Activated T-helper 17 cell treated with anti-CD3 and anti-CD28 coated beads, Interleukin-2, amount 50 U/mL, for 72 hours (primary cell): ENCODE results near the gene KMT2A. TPM values are rescaled to one million over a fixed set of nuclear protein-coding genes. Genes with fewer than 3 reads are reported as not detected.

Experiments used
- ATAC-seq: fragments of 150-1000 bp; cut with Tn5 transposase; replicated peaks from 2 replicates; pipeline ENCODE4 v1.10.0; 2021; ENCODE audit warnings: mild to moderate bottlenecking, moderate library complexity
- H3K27ac Mint-ChIP-seq: one replicate; pipeline ENCODE4 v1.8.0; 2022; ENCODE audit warnings: mixed read lengths
- H3K27me3 Mint-ChIP-seq: one replicate; pipeline ENCODE4 v1.8.0; 2022; ENCODE audit warnings: mixed read lengths
- H3K36me3 Mint-ChIP-seq: one replicate; pipeline ENCODE4 v1.8.0; 2022; ENCODE audit warnings: low read depth, mild to moderate bottlenecking, mixed read lengths
- H3K4me1 Mint-ChIP-seq: one replicate; pipeline ENCODE4 v1.8.0; 2022; ENCODE audit warnings: mixed read lengths
- H3K4me3 Mint-ChIP-seq: one replicate; pipeline ENCODE4 v1.8.0; 2022; ENCODE audit warnings: mild to moderate bottlenecking, mixed read lengths
- H3K9me3 Mint-ChIP-seq: one replicate; pipeline ENCODE4 v1.8.0; 2022; ENCODE audit warnings: mixed read lengths
- total RNA-seq, 2 donors: library from RNA; stranded (reverse); gene quantifications; one replicate each; pipeline ENCODE4 v1.2.3, GENCODE V29; 2022

Gene KMT2A
- total RNA-seq, 2 donors from 2014 or later = 81.6 to 118 TPM

DNA sequence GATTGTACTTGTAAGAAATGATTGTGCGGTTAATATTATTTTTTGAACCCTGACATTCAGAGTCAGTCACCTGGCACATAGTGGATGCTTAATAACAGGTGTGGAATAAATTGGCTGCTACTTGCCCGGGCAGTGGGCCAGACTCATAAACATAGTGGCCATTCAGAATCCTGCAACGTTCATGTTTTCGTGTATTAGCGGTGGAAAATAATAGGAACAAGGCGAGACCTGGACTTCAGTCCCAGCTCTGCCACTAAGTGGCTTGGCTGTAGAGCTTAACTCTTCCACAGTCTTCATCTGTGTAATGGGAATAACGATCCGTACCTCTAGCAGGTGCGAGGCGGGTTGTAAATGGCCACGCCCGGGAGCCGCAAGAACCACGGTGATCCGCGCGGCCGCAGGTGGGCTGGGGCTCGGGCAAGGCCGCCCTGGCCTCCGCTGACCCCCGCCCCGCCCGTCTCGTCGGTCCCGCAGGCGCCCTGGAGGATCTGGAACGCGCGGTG is 93.9 kb downstream of the KMT2A start:
- H3K27ac Mint-ChIP-seq = peak overlapping the region; percentile 70
- H3K27me3 Mint-ChIP-seq = no peaks in the 10 kb centered on the region
- no peaks in the 10 kb centered on the region for H3K9me3 Mint-ChIP-seq
- H3K4me1 Mint-ChIP-seq = peaks cover 14% of the 10 kb centered on the region
- no peak for ATAC-seq
- H3K36me3 Mint-ChIP-seq = no peaks in the 10 kb centered on the region
- H3K4me3 Mint-ChIP-seq = peak overlapping the region; percentile 76

DNA sequence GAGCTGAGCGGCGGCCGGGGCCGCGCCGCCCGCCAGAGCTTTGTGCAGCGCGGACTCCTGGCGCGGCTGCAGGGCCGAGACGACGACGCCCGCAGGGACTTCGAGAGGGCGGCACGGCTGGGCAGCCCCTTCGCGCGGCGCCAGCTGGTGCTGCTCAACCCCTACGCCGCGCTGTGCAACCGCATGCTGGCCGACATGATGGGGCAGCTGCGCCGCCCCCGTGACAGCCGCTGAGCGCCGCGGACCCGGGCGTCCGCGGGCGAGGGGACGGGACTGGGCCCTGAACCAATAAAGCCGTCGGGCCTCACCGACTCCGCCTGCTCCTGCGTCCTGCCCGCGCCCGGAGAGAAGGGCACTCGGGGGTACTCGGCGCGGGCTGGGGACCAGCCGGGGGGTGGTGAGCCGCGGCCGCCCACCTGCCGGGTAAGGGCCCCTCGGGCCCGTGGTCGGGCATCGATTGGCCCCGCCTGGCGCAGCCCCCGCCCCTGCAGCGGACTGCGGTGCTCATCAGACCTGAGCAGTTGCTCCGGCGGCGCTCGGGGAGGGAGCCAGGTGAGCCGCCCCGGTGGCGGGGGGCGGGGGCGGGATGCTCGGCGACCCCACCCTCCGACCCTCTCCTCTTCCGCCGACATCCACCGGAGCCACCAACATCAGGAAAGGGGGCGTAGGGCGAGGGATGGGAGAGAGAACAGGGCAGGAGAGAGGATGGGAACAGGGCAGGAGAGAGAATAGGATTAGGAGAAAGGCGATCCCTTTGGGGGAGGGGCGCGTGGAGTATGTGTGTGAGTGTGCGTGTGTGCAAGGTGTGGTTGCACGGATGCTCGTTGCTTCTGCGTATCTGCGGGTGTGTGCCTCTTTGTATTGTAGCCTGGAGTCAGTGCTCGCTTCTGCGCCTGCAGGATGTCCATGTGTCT is 94.6 kb downstream of the KMT2A start, which contains the start of gene TMEM25:
TSS of gene TMEM25 (plus strand) at position 510 of the 914 bp plus-strand sequence. CDS start 610 bp downstream, outside the sequence.
- H3K4me3 Mint-ChIP-seq = peak within 1 kb of the TSS; percentile 76
- no peaks in the 10 kb centered on the region for H3K36me3 Mint-ChIP-seq
- H3K9me3 Mint-ChIP-seq = no peaks in the 10 kb centered on the region
- ATAC-seq = peak; percentile 88
- peak within 1 kb of the TSS; percentile 82 for H3K27ac Mint-ChIP-seq
- H3K27me3 Mint-ChIP-seq = no peaks in the 10 kb centered on the region
- peaks cover 14% of the 10 kb centered on the region for H3K4me1 Mint-ChIP-seq

DNA sequence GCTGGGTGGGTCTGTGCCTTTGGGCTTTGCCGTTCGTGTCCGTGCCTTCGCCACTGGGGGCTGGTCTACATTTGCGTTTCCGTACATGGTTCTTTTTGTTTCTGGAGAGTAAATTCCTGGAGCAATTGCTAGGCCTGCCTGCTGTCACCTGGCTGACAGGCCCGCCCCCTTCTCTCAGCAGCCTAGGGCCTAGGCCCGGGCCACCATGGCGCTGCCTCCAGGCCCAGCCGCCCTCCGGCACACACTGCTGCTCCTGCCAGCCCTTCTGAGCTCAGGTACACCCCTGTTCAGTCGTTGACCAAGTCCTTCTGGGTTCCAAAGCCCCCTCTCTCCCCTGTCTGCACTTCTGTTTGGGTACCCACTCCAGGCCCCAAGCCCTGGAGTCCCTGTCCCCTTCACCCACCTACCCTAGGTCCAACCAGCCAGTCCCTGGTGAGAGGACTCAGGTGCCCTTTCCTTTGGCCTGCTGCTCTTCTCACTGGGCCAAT is 95.3 kb downstream of the KMT2A start:
- peak overlapping the region; percentile 76 for H3K4me3 Mint-ChIP-seq
- peak overlapping the region; percentile 82 for H3K27ac Mint-ChIP-seq
- ATAC-seq = peak; percentile 8
- H3K27me3 Mint-ChIP-seq = no peaks in the 10 kb centered on the region
- H3K36me3 Mint-ChIP-seq = no peaks in the 10 kb centered on the region
- H3K4me1 Mint-ChIP-seq = peaks cover 14% of the 10 kb centered on the region
- no peaks in the 10 kb centered on the region for H3K9me3 Mint-ChIP-seq

DNA sequence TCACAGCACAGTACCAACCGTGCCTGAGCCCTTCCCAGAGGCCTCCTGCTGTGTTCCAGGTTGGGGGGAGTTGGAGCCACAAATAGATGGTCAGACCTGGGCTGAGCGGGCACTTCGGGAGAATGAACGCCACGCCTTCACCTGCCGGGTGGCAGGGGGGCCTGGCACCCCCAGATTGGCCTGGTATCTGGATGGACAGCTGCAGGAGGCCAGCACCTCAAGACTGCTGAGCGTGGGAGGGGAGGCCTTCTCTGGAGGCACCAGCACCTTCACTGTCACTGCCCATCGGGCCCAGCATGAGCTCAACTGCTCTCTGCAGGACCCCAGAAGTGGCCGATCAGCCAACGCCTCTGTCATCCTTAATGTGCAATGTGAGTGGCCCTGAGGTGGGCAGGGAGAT is 95.8 kb downstream of the KMT2A start:
- no peaks in the 10 kb centered on the region for H3K27me3 Mint-ChIP-seq
- peak overlapping the region; percentile 76 for H3K4me3 Mint-ChIP-seq
- no peak overlapping the region for H3K27ac Mint-ChIP-seq
- peaks cover 14% of the 10 kb centered on the region for H3K4me1 Mint-ChIP-seq
- H3K36me3 Mint-ChIP-seq = no peaks in the 10 kb centered on the region
- no peak for ATAC-seq
- no peaks in the 10 kb centered on the region for H3K9me3 Mint-ChIP-seq

DNA sequence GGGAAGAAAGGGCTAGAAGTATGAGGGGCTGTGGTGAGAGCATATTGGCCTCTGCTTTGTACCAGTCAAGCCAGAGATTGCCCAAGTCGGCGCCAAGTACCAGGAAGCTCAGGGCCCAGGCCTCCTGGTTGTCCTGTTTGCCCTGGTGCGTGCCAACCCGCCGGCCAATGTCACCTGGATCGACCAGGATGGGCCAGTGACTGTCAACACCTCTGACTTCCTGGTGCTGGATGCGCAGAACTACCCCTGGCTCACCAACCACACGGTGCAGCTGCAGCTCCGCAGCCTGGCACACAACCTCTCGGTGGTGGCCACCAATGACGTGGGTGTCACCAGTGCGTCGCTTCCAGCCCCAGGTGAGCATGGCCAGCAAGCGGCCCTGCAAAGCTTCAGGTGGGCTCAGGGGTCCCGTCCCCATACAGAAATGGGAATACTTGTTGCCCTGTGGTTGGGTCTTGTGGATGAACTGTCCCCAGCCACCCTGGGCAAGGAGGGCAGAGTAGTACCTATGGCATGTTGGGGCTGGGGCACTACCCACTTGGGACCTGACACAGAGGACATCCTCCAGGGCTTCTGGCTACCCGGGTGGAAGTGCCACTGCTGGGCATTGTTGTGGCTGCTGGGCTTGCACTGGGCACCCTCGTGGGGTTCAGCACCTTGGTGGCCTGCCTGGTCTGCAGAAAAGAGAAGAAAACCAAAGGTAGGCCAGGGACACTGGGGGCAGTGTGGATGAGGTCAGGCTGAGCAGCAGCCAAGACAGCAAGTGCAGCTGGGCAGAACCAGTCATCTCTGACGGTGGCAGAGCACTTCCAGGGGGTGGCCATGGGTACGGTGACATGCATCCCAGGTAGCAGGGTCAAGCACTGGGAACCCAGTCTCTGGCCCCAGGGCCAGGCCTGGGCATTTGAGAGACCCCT is 96.8 kb downstream of the KMT2A start:
- H3K27me3 Mint-ChIP-seq = no peaks in the 10 kb centered on the region
- H3K9me3 Mint-ChIP-seq = no peaks in the 10 kb centered on the region
- ATAC-seq = no peak
- no peaks in the 10 kb centered on the region for H3K36me3 Mint-ChIP-seq
- H3K27ac Mint-ChIP-seq = no peak overlapping the region
- H3K4me1 Mint-ChIP-seq = peaks cover 18% of the 10 kb centered on the region
- no peak overlapping the region for H3K4me3 Mint-ChIP-seq

DNA sequence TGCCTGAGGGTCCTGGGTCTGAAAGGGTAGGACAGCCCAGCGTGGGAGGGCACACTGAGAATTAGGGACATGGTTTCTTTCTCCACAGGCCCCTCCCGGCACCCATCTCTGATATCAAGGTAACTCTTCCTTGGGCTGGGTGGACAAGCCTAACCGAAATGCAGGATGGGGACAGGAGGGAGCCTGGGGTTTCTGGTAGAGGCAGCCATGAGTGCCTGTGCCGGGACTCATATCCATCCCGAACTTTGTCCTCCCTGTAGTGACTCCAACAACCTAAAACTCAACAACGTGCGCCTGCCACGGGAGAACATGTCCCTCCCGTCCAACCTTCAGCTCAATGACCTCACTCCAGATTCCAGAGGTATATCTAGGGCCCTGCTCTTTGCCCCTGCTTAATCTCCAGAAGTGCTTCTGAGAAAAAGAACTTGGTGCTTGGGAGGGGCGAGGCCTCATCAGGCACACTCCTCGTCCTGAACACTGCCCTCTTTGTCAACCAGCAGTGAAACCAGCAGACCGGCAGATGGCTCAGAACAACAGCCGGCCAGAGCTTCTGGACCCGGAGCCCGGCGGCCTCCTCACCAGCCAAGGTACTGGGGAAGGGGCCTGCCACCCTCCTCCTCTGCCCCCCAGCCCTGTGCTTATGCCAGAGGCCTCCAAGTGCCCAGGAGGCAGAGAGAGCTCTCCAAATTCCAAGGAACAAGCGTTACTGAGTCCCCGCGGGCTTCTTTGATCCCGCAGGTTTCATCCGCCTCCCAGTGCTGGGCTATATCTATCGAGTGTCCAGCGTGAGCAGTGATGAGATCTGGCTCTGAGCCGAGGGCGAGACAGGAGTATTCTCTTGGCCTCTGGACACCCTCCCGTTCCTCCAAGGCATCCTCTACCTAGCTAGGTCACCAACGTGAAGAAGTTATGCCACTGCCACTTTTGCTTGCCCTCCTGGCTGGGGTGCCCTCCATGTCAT is 97.8 kb downstream of the KMT2A start:
- H3K36me3 Mint-ChIP-seq = no peaks in the 10 kb centered on the region
- no peak for ATAC-seq
- H3K4me1 Mint-ChIP-seq = peaks cover 14% of the 10 kb centered on the region
- no peak overlapping the region for H3K27ac Mint-ChIP-seq
- no peaks in the 10 kb centered on the region for H3K9me3 Mint-ChIP-seq
- no peak overlapping the region for H3K4me3 Mint-ChIP-seq
- H3K27me3 Mint-ChIP-seq = no peaks in the 10 kb centered on the region

DNA sequence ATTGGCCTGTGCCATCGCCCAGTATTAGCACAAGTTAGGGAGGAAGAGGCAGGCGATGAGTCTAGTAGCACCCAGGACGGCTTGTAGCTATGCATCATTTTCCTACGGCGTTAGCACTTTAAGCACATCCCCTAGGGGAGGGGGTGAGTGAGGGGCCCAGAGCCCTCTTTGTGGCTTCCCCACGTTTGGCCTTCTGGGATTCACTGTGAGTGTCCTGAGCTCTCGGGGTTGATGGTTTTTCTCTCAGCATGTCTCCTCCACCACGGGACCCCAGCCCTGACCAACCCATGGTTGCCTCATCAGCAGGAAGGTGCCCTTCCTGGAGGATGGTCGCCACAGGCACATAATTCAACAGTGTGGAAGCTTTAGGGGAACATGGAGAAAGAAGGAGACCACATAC is 99.0 kb downstream of the KMT2A start:
- Mint-ChIP-seq H3K27ac (no peak overlapping the region), H3K9me3 (no peaks in the 10 kb centered on the region), H3K4me3 (no peak overlapping the region), H3K4me1 (peaks cover 4% of the 10 kb centered on the region), H3K27me3 (no peaks in the 10 kb centered on the region), H3K36me3 (no peaks in the 10 kb centered on the region)
- ATAC-seq = no peak

DNA sequence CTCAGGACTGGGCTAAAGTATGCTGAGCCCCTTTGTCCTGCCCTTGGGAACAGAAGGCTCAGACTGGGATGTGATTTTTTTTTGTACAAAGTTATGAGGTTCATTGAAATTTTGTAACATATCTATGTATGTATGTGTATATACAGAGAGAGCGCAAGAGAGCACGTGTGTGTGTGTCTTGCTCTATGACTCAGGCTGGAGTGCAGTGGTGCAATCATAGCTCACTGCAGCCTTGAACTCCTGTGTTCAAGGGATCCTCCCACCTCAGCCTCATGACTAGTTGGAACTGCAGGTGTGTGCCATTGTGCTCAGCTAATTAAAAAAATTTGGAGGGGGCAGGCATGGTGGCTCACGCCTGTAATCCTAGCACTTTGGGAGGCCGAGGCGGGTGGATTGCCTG is 100.4 kb downstream of the KMT2A start:
- peaks cover 4% of the 10 kb centered on the region for H3K4me1 Mint-ChIP-seq
- H3K4me3 Mint-ChIP-seq = no peak overlapping the region
- H3K27me3 Mint-ChIP-seq = no peaks in the 10 kb centered on the region
- no peak overlapping the region for H3K27ac Mint-ChIP-seq
- ATAC-seq = no peak
- H3K9me3 Mint-ChIP-seq = no peaks in the 10 kb centered on the region
- H3K36me3 Mint-ChIP-seq = no peaks in the 10 kb centered on the region

DNA sequence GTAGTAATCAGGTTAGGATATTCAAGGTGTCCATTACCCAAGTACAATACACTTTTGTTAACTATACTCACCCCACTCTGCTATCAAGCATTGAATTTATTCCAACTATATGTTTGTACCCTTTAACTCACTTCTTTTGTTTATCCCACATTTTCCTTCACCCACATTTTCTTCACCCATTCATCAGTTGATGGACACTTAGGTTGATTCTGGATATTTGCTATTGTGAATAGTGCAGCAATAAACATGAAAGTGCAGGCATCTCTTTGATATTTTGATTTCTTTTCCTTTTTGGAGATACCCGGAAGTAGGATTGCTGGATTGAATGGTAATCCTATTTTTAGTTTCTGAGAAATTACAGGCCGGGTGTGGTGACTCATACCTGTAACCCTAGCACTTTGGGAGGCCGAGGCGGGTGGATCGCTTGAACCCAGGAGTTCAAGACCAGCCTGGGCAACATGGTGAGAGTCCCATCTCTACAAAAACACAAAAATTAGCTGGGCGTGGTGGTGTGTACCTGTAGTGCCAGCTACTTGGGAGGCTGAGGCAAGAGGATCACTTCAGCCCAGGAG is 101.2 kb downstream of the KMT2A start:
- Mint-ChIP-seq H3K27me3 (no peaks in the 10 kb centered on the region), H3K9me3 (no peaks in the 10 kb centered on the region), H3K27ac (peak overlapping the region; percentile 1), H3K4me1 (peaks cover 4% of the 10 kb centered on the region), H3K36me3 (no peaks in the 10 kb centered on the region), H3K4me3 (no peak overlapping the region)
- ATAC-seq = no peak

DNA sequence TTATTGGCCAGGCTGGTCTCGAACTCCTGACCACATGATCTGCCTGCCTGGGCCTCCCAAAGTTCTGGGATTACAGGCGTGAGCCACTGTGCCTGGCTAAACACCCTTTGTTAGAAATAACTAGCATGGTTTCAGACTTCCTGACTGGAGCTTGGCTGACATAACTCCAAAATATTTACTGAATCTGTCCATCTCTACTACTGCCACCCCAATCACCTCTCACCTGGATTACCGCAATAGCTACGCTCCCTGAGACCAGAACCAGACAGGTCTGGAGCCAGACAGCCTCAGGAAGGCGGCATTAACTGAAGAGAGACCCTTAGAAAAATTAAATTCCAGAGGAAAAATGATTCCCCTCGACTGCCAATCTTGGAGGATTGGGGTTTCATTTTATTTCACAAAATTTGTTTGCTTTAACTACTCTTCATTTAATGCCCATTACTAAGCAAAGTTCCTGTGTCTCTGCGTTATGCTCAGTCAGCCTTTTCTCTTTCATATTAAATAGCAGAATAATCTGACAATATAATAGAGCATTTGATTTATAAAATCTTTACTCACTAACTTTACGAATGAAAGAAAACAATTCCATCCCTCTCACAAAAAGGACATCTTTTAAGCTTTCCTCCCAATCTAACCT is 107.8 kb downstream of the KMT2A start:
- Mint-ChIP-seq H3K27me3 (no peaks in the 10 kb centered on the region), H3K36me3 (no peaks in the 10 kb centered on the region), H3K9me3 (no peaks in the 10 kb centered on the region), H3K4me1 (no peaks in the 10 kb centered on the region), H3K27ac (no peak overlapping the region), H3K4me3 (no peak overlapping the region)
- ATAC-seq = no peak

DNA sequence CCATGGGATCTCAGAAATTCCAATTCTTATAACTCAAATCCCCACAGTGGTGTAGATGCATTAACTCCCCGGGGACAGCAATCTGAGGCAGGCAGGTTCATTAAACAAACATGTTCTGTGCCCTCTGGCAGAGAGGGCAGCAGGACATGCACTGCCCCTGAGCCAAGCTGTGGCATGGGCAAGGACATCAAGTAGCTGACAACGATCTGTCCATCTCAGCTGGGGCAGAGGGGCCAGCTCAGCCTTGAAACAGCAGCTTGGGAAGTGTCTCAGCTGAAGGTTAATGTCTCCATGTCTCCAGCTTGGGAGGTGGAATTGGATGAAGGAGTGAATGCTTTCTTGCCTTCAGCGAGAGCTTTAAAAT is 108.3 kb downstream of the KMT2A start:
- no peaks in the 10 kb centered on the region for H3K4me1 Mint-ChIP-seq
- H3K4me3 Mint-ChIP-seq = no peak overlapping the region
- H3K27me3 Mint-ChIP-seq = no peaks in the 10 kb centered on the region
- ATAC-seq = no peak
- H3K9me3 Mint-ChIP-seq = no peaks in the 10 kb centered on the region
- H3K27ac Mint-ChIP-seq = peak overlapping the region; percentile 61
- no peaks in the 10 kb centered on the region for H3K36me3 Mint-ChIP-seq

DNA sequence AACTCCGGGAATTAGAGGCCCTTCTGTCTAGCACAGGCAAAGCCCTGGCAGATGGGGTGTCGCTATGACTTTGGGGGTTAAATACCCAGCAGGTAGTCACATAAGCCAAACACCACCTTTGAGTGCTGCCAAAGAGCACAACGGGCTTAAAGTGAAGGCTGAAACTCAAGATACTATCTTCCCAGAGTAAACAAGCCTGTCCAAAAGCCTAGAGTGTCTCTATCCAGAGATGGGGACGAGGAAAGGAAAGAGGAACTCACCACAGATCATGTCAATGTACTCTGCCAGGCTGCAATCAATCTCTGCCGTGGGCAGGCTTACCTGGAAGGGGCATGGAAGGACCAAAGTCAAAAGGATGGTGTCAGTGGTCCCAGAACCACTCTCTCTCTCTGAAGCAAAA is 109.2 kb downstream of the KMT2A start:
- Mint-ChIP-seq H3K9me3 (no peaks in the 10 kb centered on the region), H3K36me3 (peaks cover 4% of the 10 kb centered on the region), H3K27me3 (no peaks in the 10 kb centered on the region), H3K4me1 (no peaks in the 10 kb centered on the region), H3K4me3 (no peak overlapping the region), H3K27ac (peak overlapping the region; percentile 61)
- no peak for ATAC-seq

DNA sequence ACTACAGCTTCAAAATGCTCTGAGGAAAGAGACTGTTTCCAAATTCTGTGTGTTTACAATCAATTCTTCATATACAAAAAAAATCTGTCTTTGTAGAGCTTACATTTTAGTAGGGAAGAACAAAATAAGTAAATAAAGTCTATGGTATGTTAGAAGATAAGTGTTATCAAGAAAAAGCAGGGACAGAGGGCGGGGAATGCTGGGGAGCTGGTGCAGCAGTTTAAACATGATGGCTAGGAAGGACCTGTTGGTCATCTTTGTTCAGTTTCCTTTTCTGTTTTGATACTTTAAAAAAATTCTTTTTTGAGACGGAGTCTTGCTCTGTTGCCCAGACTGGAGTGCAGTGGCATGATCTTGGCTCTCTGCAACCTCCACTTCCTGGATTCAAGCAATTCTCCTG is 110.8 kb downstream of the KMT2A start:
- no peaks in the 10 kb centered on the region for H3K9me3 Mint-ChIP-seq
- no peak overlapping the region for H3K4me3 Mint-ChIP-seq
- no peak for ATAC-seq
- H3K27me3 Mint-ChIP-seq = no peaks in the 10 kb centered on the region
- H3K36me3 Mint-ChIP-seq = peaks cover 20% of the 10 kb centered on the region
- no peak overlapping the region for H3K27ac Mint-ChIP-seq
- H3K4me1 Mint-ChIP-seq = no peaks in the 10 kb centered on the region
